ENCODE measurements around the gene MOSPD2.

DNA sequence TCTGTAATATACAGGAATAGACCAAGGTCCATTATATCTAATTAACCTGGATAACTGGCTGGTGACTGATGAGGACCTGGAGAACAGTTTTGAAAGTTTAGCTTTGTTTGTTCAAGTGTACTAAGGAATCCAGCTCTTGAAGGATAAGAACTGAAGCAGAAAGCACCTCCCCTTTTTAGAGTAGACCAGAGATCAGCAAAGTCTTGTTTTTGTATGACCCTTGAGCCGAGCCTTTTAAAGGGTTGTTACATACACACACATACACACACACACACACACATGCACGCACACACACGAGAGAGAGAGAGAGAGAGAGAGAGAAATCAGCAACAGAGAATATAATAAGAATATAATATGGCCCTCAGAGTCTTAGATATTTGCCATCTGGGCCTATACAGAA, 13.0 kb downstream of the MOSPD2 start:
- TF ChIP-seq, protein P1, sequence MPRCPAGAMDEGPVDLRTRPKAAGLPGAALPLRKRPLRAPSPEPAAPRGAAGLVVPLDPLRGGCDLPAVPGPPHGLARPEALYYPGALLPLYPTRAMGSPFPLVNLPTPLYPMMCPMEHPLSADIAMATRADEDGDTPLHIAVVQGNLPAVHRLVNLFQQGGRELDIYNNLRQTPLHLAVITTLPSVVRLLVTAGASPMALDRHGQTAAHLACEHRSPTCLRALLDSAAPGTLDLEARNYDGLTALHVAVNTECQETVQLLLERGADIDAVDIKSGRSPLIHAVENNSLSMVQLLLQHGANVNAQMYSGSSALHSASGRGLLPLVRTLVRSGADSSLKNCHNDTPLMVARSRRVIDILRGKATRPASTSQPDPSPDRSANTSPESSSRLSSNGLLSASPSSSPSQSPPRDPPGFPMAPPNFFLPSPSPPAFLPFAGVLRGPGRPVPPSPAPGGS (IDR thresholded peaks at IDR 0.05; ENCODE audit: borderline replicate concordance, insufficient read depth, low read depth, low read length, poor library complexity, severe bottlenecking): no peak
- TF ChIP-seq CBX5 (IDR thresholded peaks at IDR 0.05; ENCODE audit: low read depth) (no peak), CTCF (IDR thresholded peaks at IDR 0.05 in 2 of 3, conservative IDR thresholded peaks at IDR 0.05 in 1 of 3; ENCODE audit: control insufficient read depth in 2 of 3, extremely low read depth in 1 of 3, insufficient read depth in 1 of 3, low read depth in 3 of 3, low read length in 3 of 3) (no peak), HCFC1 (IDR thresholded peaks at IDR 0.05; ENCODE audit: low read length) (no peak), POLR2A (IDR thresholded peaks at IDR 0.05; ENCODE audit: low read depth, low read length) (no peak), EZH2 (IDR thresholded peaks at IDR 0.05; ENCODE audit: borderline replicate concordance, control insufficient read depth, low read depth, low read length) (no peak), MYC (IDR thresholded peaks at IDR 0.05; ENCODE audit: insufficient read depth, insufficient read length, insufficient replicate concordance, low read length, severe bottlenecking) (no peak)
- TF ChIP-seq, protein P2, sequence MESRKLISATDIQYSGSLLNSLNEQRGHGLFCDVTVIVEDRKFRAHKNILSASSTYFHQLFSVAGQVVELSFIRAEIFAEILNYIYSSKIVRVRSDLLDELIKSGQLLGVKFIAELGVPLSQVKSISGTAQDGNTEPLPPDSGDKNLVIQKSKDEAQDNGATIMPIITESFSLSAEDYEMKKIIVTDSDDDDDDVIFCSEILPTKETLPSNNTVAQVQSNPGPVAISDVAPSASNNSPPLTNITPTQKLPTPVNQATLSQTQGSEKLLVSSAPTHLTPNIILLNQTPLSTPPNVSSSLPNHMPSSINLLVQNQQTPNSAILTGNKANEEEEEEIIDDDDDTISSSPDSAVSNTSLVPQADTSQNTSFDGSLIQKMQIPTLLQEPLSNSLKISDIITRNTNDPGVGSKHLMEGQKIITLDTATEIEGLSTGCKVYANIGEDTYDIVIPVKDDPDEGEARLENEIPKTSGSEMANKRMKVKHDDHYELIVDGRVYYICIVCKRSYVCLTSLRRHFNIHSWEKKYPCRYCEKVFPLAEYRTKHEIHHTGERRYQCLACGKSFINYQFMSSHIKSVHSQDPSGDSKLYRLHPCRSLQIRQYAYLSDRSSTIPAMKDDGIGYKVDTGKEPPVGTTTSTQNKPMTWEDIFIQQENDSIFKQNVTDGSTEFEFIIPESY (IDR thresholded peaks at IDR 0.05): no peak
- TF ChIP-seq, protein P3, sequence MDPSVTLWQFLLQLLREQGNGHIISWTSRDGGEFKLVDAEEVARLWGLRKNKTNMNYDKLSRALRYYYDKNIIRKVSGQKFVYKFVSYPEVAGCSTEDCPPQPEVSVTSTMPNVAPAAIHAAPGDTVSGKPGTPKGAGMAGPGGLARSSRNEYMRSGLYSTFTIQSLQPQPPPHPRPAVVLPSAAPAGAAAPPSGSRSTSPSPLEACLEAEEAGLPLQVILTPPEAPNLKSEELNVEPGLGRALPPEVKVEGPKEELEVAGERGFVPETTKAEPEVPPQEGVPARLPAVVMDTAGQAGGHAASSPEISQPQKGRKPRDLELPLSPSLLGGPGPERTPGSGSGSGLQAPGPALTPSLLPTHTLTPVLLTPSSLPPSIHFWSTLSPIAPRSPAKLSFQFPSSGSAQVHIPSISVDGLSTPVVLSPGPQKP (IDR thresholded peaks at IDR 0.05; ENCODE audit: low read depth, low read length): no peak
